ENCODE data around the gene XCL1. TPM values are rescaled to one million over a fixed set of nuclear protein-coding genes. Genes with fewer than 3 reads are reported as not detected.

XCL1 gene
- total and polyA plus RNA-seq, 10 donors: 0.51 to 3.6 (median 1.4) TPM

- Histone ChIP-seq H3K36me3 (no peaks in the 10 kb centered on the region), H3K4me3 (no peak overlapping the region), H3K27me3 (replicated peaks in 1 of 7) (peaks cover 0 to 6% (median 0%) of the 10 kb centered on the region in 7 donors), H3K27ac (no peak overlapping the region), H3K4me1 (no peaks in the 10 kb centered on the region), H3K9me3 (no peaks in the 10 kb centered on the region)
- no peak for TF ChIP-seq POLR2A (IDR thresholded peaks at IDR 0.05)
- TF ChIP-seq POLR2AphosphoS5 (IDR thresholded peaks at IDR 0.05): no peak
- TF ChIP-seq CTCF (IDR thresholded peaks at IDR 0.05 in 8 of 11, conservative IDR thresholded peaks at IDR 0.05 in 3 of 11): no peak
- intact Hi-C loops (cut with DNase I; ENCODE audit: low total_unique reads): loop anchor here (10.0 kb wide), 1 partner anchor 516 kb away; no protein-coding TSS in a partner anchor
- no peak for DNase-seq
- WGBS, 5 donors: 52 to 75% (median 66%) methylated on average over 2 of the region's 2 CpGs
Observed at GRCh38 chr1:168618886-168619285, 42.5 kb downstream of the XCL1 start.

- intact Hi-C loops (cut with DNase I; ENCODE audit: low total_unique reads): no loop called here
- Histone ChIP-seq H3K27me3 (replicated peaks in 1 of 7) (peaks cover 0 to 4% (median 0%) of the 10 kb centered on the region in 7 donors), H3K4me1 (no peaks in the 10 kb centered on the region), H3K36me3 (no peaks in the 10 kb centered on the region), H3K4me3 (no peak overlapping the region), H3K27ac (no peak overlapping the region), H3K9me3 (no peaks in the 10 kb centered on the region)
- no peak for TF ChIP-seq POLR2AphosphoS5 (IDR thresholded peaks at IDR 0.05)
- no peak for TF ChIP-seq POLR2A (IDR thresholded peaks at IDR 0.05)
- TF ChIP-seq CTCF (IDR thresholded peaks at IDR 0.05 in 8 of 11, conservative IDR thresholded peaks at IDR 0.05 in 3 of 11): no peak
- no peak for DNase-seq
- 73 to 82% (median 76%) methylated on average over 1 of the region's 1 CpG for WGBS, 5 donors
Observed at GRCh38 chr1:168621356-168621755, 45.0 kb downstream of the XCL1 start.

GRCh38 chr1:168623003-168623828 lies 46.8 kb downstream of the XCL1 start:
- WGBS, 5 donors: 74 to 88% (median 77%) methylated on average over 8 of the region's 8 CpGs
- H3K9me3 ChIP-seq: no peaks in the 10 kb centered on the region
- H3K36me3 ChIP-seq: no peaks in the 10 kb centered on the region
- intact Hi-C loops (cut with DNase I; ENCODE audit: low total_unique reads): no loop called here
- H3K4me1 ChIP-seq: no peaks in the 10 kb centered on the region
- H3K27me3 ChIP-seq (replicated peaks in 1 of 7): peaks cover 0 to 4% (median 0%) of the 10 kb centered on the region in 7 donors
- no peak overlapping the region for H3K27ac ChIP-seq
- no peak overlapping the region for H3K4me3 ChIP-seq
- DNase-seq: no peak
- TF ChIP-seq POLR2AphosphoS5 (IDR thresholded peaks at IDR 0.05) (no peak), CTCF (IDR thresholded peaks at IDR 0.05 in 8 of 11, conservative IDR thresholded peaks at IDR 0.05 in 3 of 11) (no peak), POLR2A (IDR thresholded peaks at IDR 0.05) (no peak)

GRCh38 chr1:168623831-168624230 lies 47.4 kb downstream of the XCL1 start:
- Histone ChIP-seq H3K9me3 (no peaks in the 10 kb centered on the region), H3K4me1 (no peaks in the 10 kb centered on the region), H3K27me3 (replicated peaks in 1 of 7) (peaks cover 0 to 4% (median 0%) of the 10 kb centered on the region in 7 donors), H3K4me3 (no peak overlapping the region), H3K27ac (no peak overlapping the region), H3K36me3 (no peaks in the 10 kb centered on the region)
- no peak for DNase-seq
- WGBS, 5 donors: 88 to 95% (median 93%) methylated on average over 4 of the region's 4 CpGs
- TF ChIP-seq POLR2AphosphoS5 (IDR thresholded peaks at IDR 0.05): no peak
- TF ChIP-seq POLR2A (IDR thresholded peaks at IDR 0.05): no peak
- no peak for TF ChIP-seq CTCF (IDR thresholded peaks at IDR 0.05 in 8 of 11, conservative IDR thresholded peaks at IDR 0.05 in 3 of 11)
- intact Hi-C loops (cut with DNase I; ENCODE audit: low total_unique reads): no loop called here
